Activated CD8-positive, alpha-beta memory T cell treated with anti-CD3 and anti-CD28 coated beads, Interleukin-2, amount 50 U/mL, for 1 hour (primary cell): ENCODE results near the gene ARHGEF1.

Experiments
- DNase-seq: peaks from one replicate; pipeline ENCODE4 v3.0.0-alpha.2; 2020; ENCODE audit errors: extremely low read depth

ARHGEF1 gene

DNA sequence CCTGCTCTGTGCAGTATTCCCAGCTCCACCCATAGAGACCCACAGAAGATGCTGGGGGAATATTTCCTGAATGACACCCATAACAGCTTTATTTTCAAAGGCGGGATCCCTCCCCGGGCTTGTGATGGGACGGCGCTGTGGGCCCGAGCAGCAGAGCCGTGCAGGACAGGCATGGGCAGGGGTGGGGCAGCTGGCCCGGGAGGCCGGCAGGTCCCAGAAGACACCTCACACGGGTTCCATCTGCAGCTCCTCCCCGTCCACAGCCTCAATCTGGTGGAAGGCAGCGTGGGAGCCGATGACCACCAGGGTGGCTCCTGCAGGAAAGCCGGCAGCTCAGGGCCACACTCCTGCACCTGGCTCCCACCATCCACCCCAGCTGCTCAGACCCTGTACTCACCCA is 73.6 kb downstream of the ARHGEF1 start:
- no peak for DNase-seq
